DOHH2 (cell line): ENCODE results near the gene B4GALT7.

Experiments used
- H3F3A ChIP-seq: fragments of 200-600 bp; sonication (generic), shearing (Covaris generic); 2 replicates; pipeline ENCODE4 v1.6.0; 2016; ENCODE audit warnings: antibody characterized with exemption, mild to moderate bottlenecking; ENCODE audit not compliant: control insufficient read depth, insufficient read depth
- H3K27ac ChIP-seq: fragments of 200-600 bp; sonication (generic); 2 replicates; pipeline ENCODE4 v1.5.1; 2014; ENCODE audit warnings: low read depth, mild to moderate bottlenecking, low read length, moderate library complexity
- H3K27me3 ChIP-seq: fragments of 200-600 bp; sonication (generic); 2 replicates; pipeline ENCODE4 v1.6.1; 2014; ENCODE audit warnings: mild to moderate bottlenecking, low read length, mixed read lengths; ENCODE audit not compliant: control insufficient read depth
- H3K36me3 ChIP-seq: fragments of 200-600 bp; sonication (generic); 2 replicates; pipeline ENCODE4 v1.6.1; 2014; ENCODE audit warnings: mild to moderate bottlenecking, low read length, moderate library complexity, mixed read lengths; ENCODE audit not compliant: control insufficient read depth
- H3K4me1 ChIP-seq: fragments of 200-600 bp; sonication (generic); 2 replicates; pipeline ENCODE4 v1.6.1; 2014; ENCODE audit warnings: mild to moderate bottlenecking, low read length, mixed read lengths; ENCODE audit not compliant: control insufficient read depth
- H3K4me2 ChIP-seq: fragments of 200-600 bp; sonication (generic); 2 replicates; pipeline ENCODE4 v1.6.0; 2014; ENCODE audit warnings: mild to moderate bottlenecking, low read length, moderate library complexity
- H3K4me3 ChIP-seq: fragments of 200-600 bp; sonication (generic); 2 replicates; pipeline ENCODE4 v1.5.1; 2014; ENCODE audit warnings: mild to moderate bottlenecking, low read length, mixed read lengths
- H3K79me2 ChIP-seq: fragments of 200-600 bp; sonication (generic); 2 replicates; pipeline ENCODE4 v1.6.1; 2014; ENCODE audit warnings: mild to moderate bottlenecking, low read length, mixed read lengths; ENCODE audit not compliant: control insufficient read depth
- H3K9me2 ChIP-seq: fragments of 200-600 bp; sonication (generic); replicated peaks from 2 replicates; pipeline ENCODE4 v1.6.1; 2014; ENCODE audit warnings: mild to moderate bottlenecking, low read length, mixed read lengths; ENCODE audit not compliant: control insufficient read depth
- H3K9me3 ChIP-seq: fragments of 200-600 bp; sonication (generic); 2 replicates; pipeline ENCODE4 v1.6.1; 2014; ENCODE audit warnings: antibody characterized with exemption, low read length, mixed read lengths; ENCODE audit not compliant: control insufficient read depth, insufficient read depth
- H4K20me1 ChIP-seq: fragments of 200-600 bp; sonication (generic); 2 replicates; pipeline ENCODE4 v1.6.0; 2014; ENCODE audit warnings: low read depth, mild to moderate bottlenecking, antibody characterized with exemption, low read length, moderate library complexity; ENCODE audit not compliant: control insufficient read depth, insufficient read depth
- CTCF ChIP-seq: fragments of 200-600 bp; sonication (generic); IDR thresholded peaks from one replicate; pipeline ENCODE4 v1.5.1; 2014; ENCODE audit warnings: antibody characterized with exemption, mild to moderate bottlenecking, low read depth, low read length; ENCODE audit not compliant: poor library complexity, severe bottlenecking
- EZH2phosphoT487 ChIP-seq: fragments of 200-600 bp; sonication (generic); IDR thresholded peaks from 2 replicates; pipeline ENCODE4 v1.6.1; 2017; ENCODE audit warnings: borderline replicate concordance, mild to moderate bottlenecking, antibody characterized with exemption, low read length, moderate library complexity, mixed read lengths

B4GALT7 gene

GRCh38 chr5:177568326-177568725 lies 31.6 kb upstream of the B4GALT7 start:
- Histone ChIP-seq H3K79me2 (no peaks in the 10 kb centered on the region), H3K27ac (no peak overlapping the region), H3K4me3 (no peak overlapping the region), H4K20me1 (no peaks in the 10 kb centered on the region), H3F3A (no peaks in the 10 kb centered on the region), H3K4me2 (no peak overlapping the region), H3K9me2 (no peaks in the 10 kb centered on the region), H3K9me3 (no peaks in the 10 kb centered on the region), H3K27me3 (peaks cover 12% of the 10 kb centered on the region; the same call in 1 of the 2 replicates), H3K4me1 (no peaks in the 10 kb centered on the region), H3K36me3 (no peaks in the 10 kb centered on the region)
- TF ChIP-seq CTCF (no peak), EZH2phosphoT487 (no peak)

- Histone ChIP-seq H3F3A (no peaks in the 10 kb centered on the region), H3K4me2 (no peak overlapping the region), H3K9me2 (no peaks in the 10 kb centered on the region), H3K27me3 (peaks cover 16% of the 10 kb centered on the region), H3K27ac (no peak overlapping the region), H4K20me1 (no peaks in the 10 kb centered on the region), H3K9me3 (no peaks in the 10 kb centered on the region), H3K4me3 (no peak overlapping the region), H3K36me3 (no peaks in the 10 kb centered on the region), H3K79me2 (no peaks in the 10 kb centered on the region), H3K4me1 (no peaks in the 10 kb centered on the region)
- TF ChIP-seq CTCF, result no peak
These were observed 30.0 kb upstream of the B4GALT7 start for GRCh38 chr5:177569894-177570293.

GRCh38 chr5:177575488-177575887 lies 24.4 kb upstream of the B4GALT7 start:
- Histone ChIP-seq H3K9me2 (no peaks in the 10 kb centered on the region), H3K79me2 (no peaks in the 10 kb centered on the region), H4K20me1 (no peaks in the 10 kb centered on the region), H3K27me3 (peaks cover 6% of the 10 kb centered on the region; the same call in 1 of the 2 replicates), H3K4me3 (no peak overlapping the region), H3K36me3 (no peaks in the 10 kb centered on the region), H3K27ac (no peak overlapping the region), H3K9me3 (no peaks in the 10 kb centered on the region), H3F3A (no peaks in the 10 kb centered on the region), H3K4me1 (no peaks in the 10 kb centered on the region), H3K4me2 (no peak overlapping the region)
- TF ChIP-seq CTCF (no peak), EZH2phosphoT487 (no peak)

- H3K4me3 ChIP-seq, result no peak overlapping the region
- no peaks in the 10 kb centered on the region for H3K79me2 ChIP-seq
- no peaks in the 10 kb centered on the region for H3K36me3 ChIP-seq
- no peaks in the 10 kb centered on the region for H3K4me1 ChIP-seq
- no peaks in the 10 kb centered on the region for H4K20me1 ChIP-seq
- TF ChIP-seq CTCF (no peak), EZH2phosphoT487 (no peak)
- no peak overlapping the region for H3K4me2 ChIP-seq
- H3F3A ChIP-seq, result no peaks in the 10 kb centered on the region
- H3K9me3 ChIP-seq, result no peaks in the 10 kb centered on the region
- H3K9me2 ChIP-seq, result no peaks in the 10 kb centered on the region
- H3K27me3 ChIP-seq, result peaks cover 6% of the 10 kb centered on the region; the same call in 1 of the 2 replicates
- H3K27ac ChIP-seq, result no peak overlapping the region
These were observed 23.8 kb upstream of the B4GALT7 start for GRCh38 chr5:177576169-177576568.
